ENCODE results near the gene RCOR1.
A peak's percentile ranks its signal among the peaks of the same experiment; 100 is the strongest.

RCOR1 gene

GRCh38 chr14:102699416-102700110 is 107.1 kb downstream of the RCOR1 start:
- Histone ChIP-seq H4K20me1 (ENCODE audit: insufficient read depth, low read length) (peaks cover 9% of the 10 kb centered on the region; the same call in 1 of the 2 replicates), H3K4me2 (ENCODE audit: low read length) (no peak overlapping the region), H3K27me3 (ENCODE audit: low read depth, low read length) (no peaks in the 10 kb centered on the region), H3K9me3 (ENCODE audit: insufficient read depth, low read length) (peaks cover 13% of the 10 kb centered on the region; the same call in 1 of the 2 replicates), H3K27ac (ENCODE audit: low read length) (no peak overlapping the region), H3K4me3 (ENCODE audit: low read length) (no peak overlapping the region), H3K9ac (ENCODE audit: low read length) (no peak overlapping the region), H2AFZ (ENCODE audit: low read depth, low read length) (no peak overlapping the region), H3K4me1 (ENCODE audit: low read length) (peaks cover 24% of the 10 kb centered on the region), H3K36me3 (replicated peaks; ENCODE audit: low read depth, low read length) (peaks cover 21% of the 10 kb centered on the region), H3K79me2 (ENCODE audit: low read length) (peaks cover 27% of the 10 kb centered on the region)
- TF ChIP-seq EZH2phosphoT487 (IDR thresholded peaks at IDR 0.05; ENCODE audit: low read depth) (no peak), CTCF (IDR thresholded peaks at IDR 0.05; ENCODE audit: low read depth, low read length) (no peak)

GRCh38 chr14:102708494-102708893 is 116.0 kb downstream of the RCOR1 start:
- Histone ChIP-seq H3K9ac (ENCODE audit: low read length) (0 out of 2 replicates have a peak overlapping the region, but pooled peaks have one; percentile 5), H3K36me3 (replicated peaks; ENCODE audit: low read depth, low read length) (peaks cover 32% of the 10 kb centered on the region), H3K4me1 (ENCODE audit: low read length) (peaks cover 18% of the 10 kb centered on the region), H3K27me3 (ENCODE audit: low read depth, low read length) (no peaks in the 10 kb centered on the region), H3K4me2 (ENCODE audit: low read length) (peak overlapping the region; percentile 59), H3K79me2 (ENCODE audit: low read length) (no peaks in the 10 kb centered on the region; the same call in 1 of the 2 replicates), H2AFZ (ENCODE audit: low read depth, low read length) (no peak overlapping the region), H3K4me3 (ENCODE audit: low read length) (no peak overlapping the region), H3K9me3 (ENCODE audit: insufficient read depth, low read length) (peaks cover 8% of the 10 kb centered on the region; the same call in 1 of the 2 replicates), H4K20me1 (ENCODE audit: insufficient read depth, low read length) (no peaks in the 10 kb centered on the region), H3K27ac (ENCODE audit: low read length) (peak overlapping the region; percentile 36)
- TF ChIP-seq CTCF (IDR thresholded peaks at IDR 0.05; ENCODE audit: low read depth, low read length) (no peak), EZH2phosphoT487 (IDR thresholded peaks at IDR 0.05; ENCODE audit: low read depth) (no peak)

- H3K4me2 ChIP-seq (ENCODE audit: low read length), result no peak overlapping the region
- no peaks in the 10 kb centered on the region for H3K27me3 ChIP-seq (ENCODE audit: low read depth, low read length)
- H3K36me3 ChIP-seq (replicated peaks; ENCODE audit: low read depth, low read length), result peaks cover 26% of the 10 kb centered on the region
- TF ChIP-seq CTCF (IDR thresholded peaks at IDR 0.05; ENCODE audit: low read depth, low read length), result peak; percentile 28; the same call in 1 of the 2 replicates
- TF ChIP-seq EZH2phosphoT487 (IDR thresholded peaks at IDR 0.05; ENCODE audit: low read depth), result no peak
- H3K9me3 ChIP-seq (ENCODE audit: insufficient read depth, low read length), result 0 out of 2 replicates have a peak, but pooled peaks cover under 1% of the 10 kb centered on the region
- no peaks in the 10 kb centered on the region for H4K20me1 ChIP-seq (ENCODE audit: insufficient read depth, low read length)
- no peak overlapping the region for H3K4me3 ChIP-seq (ENCODE audit: low read length)
- H3K4me1 ChIP-seq (ENCODE audit: low read length), result peaks cover 18% of the 10 kb centered on the region
- no peak overlapping the region for H2AFZ ChIP-seq (ENCODE audit: low read depth, low read length)
- no peaks in the 10 kb centered on the region; the same call in 1 of the 2 replicates for H3K79me2 ChIP-seq (ENCODE audit: low read length)
- no peak overlapping the region for H3K27ac ChIP-seq (ENCODE audit: low read length)
- H3K9ac ChIP-seq (ENCODE audit: low read length), result no peak overlapping the region
Observed at GRCh38 chr14:102711207-102711606, 118.8 kb downstream of the RCOR1 start.

GRCh38 chr14:102711946-102712345 is 119.5 kb downstream of the RCOR1 start:
- H3K4me3 ChIP-seq (ENCODE audit: low read length), result no peak overlapping the region
- H4K20me1 ChIP-seq (ENCODE audit: insufficient read depth, low read length), result no peaks in the 10 kb centered on the region
- no peak overlapping the region for H3K27ac ChIP-seq (ENCODE audit: low read length)
- peaks cover 18% of the 10 kb centered on the region for H3K4me1 ChIP-seq (ENCODE audit: low read length)
- no peaks in the 10 kb centered on the region for H3K27me3 ChIP-seq (ENCODE audit: low read depth, low read length)
- TF ChIP-seq EZH2phosphoT487 (IDR thresholded peaks at IDR 0.05; ENCODE audit: low read depth) (no peak), CTCF (IDR thresholded peaks at IDR 0.05; ENCODE audit: low read depth, low read length) (no peak)
- no peaks in the 10 kb centered on the region; the same call in 1 of the 2 replicates for H3K79me2 ChIP-seq (ENCODE audit: low read length)
- no peak overlapping the region for H3K4me2 ChIP-seq (ENCODE audit: low read length)
- H3K9me3 ChIP-seq (ENCODE audit: insufficient read depth, low read length), result no peaks in the 10 kb centered on the region
- no peak overlapping the region for H3K9ac ChIP-seq (ENCODE audit: low read length)
- H2AFZ ChIP-seq (ENCODE audit: low read depth, low read length), result no peak overlapping the region
- H3K36me3 ChIP-seq (replicated peaks; ENCODE audit: low read depth, low read length), result peaks cover 26% of the 10 kb centered on the region

All from OCI-LY3 (cell line).